ENCODE results near the gene FSTL3.

DNA sequence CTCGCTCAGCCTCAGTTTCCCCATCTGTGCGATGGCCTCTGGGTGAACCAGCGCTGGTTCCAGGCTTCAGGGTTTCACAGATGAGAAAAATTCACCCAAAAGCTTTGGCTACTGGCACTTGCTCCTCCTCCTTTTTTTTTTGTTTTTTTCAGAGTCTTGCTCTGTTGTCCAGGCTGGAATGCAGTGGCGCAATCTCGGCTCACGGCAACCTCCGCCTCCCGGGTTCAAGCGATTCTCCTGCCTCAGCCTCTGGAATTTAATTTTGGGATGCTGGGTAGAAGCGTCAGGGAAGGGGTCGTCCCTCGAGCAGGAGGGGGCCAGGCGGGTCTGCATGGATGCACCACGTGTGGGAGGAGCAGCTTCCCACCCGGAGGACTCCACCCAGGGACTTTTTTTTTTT, 12.0 kb downstream of the FSTL3 start:
- TF ChIP-seq, protein P1, sequence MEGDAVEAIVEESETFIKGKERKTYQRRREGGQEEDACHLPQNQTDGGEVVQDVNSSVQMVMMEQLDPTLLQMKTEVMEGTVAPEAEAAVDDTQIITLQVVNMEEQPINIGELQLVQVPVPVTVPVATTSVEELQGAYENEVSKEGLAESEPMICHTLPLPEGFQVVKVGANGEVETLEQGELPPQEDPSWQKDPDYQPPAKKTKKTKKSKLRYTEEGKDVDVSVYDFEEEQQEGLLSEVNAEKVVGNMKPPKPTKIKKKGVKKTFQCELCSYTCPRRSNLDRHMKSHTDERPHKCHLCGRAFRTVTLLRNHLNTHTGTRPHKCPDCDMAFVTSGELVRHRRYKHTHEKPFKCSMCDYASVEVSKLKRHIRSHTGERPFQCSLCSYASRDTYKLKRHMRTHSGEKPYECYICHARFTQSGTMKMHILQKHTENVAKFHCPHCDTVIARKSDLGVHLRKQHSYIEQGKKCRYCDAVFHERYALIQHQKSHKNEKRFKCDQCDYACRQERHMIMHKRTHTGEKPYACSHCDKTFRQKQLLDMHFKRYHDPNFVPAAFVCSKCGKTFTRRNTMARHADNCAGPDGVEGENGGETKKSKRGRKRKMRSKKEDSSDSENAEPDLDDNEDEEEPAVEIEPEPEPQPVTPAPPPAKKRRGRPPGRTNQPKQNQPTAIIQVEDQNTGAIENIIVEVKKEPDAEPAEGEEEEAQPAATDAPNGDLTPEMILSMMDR (IDR thresholded peaks at IDR 0.05; ENCODE audit: borderline replicate concordance, extremely low read depth, low read length, poor library complexity, severe bottlenecking) = no peak
- TF ChIP-seq EZH2 (IDR thresholded peaks at IDR 0.05; ENCODE audit: borderline replicate concordance, low read depth, low read length, severe bottlenecking) = no peak

All from DND-41 (cell line).